OCI-LY3 (cell line): ENCODE results near the gene R3HDM1.
A peak's percentile ranks its signal among the peaks of the same experiment; 100 is the strongest.

Source experiments
- H2AFZ ChIP-seq: fragments of 200-600, 300-600 bp; shearing (Covaris generic); 2 replicates; pipeline ENCODE4 v1.6.0; 2014; ENCODE audit warnings: antibody characterized with exemption, low read depth, low read length
- H3K27ac ChIP-seq: fragments of 200-600, 300-600 bp; sonication (generic); 2 replicates; pipeline ENCODE4 v1.5.1; 2014; ENCODE audit warnings: mild to moderate bottlenecking, low read length, moderate library complexity, mixed read lengths
- H3K27me3 ChIP-seq: fragments of 200-600, 300-600 bp; sonication (generic); 2 replicates; pipeline ENCODE4 v1.6.1; 2014; ENCODE audit warnings: low read depth, low read length, mixed read lengths
- H3K36me3 ChIP-seq: fragments of 200-600, 300-600 bp; sonication (generic); replicated peaks from 2 replicates; pipeline ENCODE3; 2014; ENCODE audit warnings: low read depth, low read length, mixed read lengths
- H3K4me1 ChIP-seq: fragments of 300-600, 200-600 bp; sonication (generic); 2 replicates; pipeline ENCODE4 v1.6.1; 2014; ENCODE audit warnings: low read length, mixed read lengths
- H3K4me2 ChIP-seq: fragments of 200-600, 300-600 bp; sonication (generic); 2 replicates; pipeline ENCODE4 v1.6.1; 2014; ENCODE audit warnings: low read length, mixed read lengths
- H3K4me3 ChIP-seq: fragments of 300-600, 200-600 bp; sonication (generic); 2 replicates; pipeline ENCODE4 v1.5.1; 2014; ENCODE audit warnings: antibody characterized with exemption, mild to moderate bottlenecking, low read length, moderate library complexity
- H3K79me2 ChIP-seq: fragments of 300-600, 200-600 bp; shearing (Covaris generic); 2 replicates; pipeline ENCODE4 v1.6.1; 2014; ENCODE audit warnings: mild to moderate bottlenecking, low read length, mixed read lengths
- H3K9ac ChIP-seq: fragments of 300-600, 200-600 bp; shearing (Covaris generic); 2 replicates; pipeline ENCODE4 v1.6.0; 2014; ENCODE audit warnings: mild to moderate bottlenecking, low read length, moderate library complexity
- H3K9me3 ChIP-seq: fragments of 200-600, 300-600 bp; shearing (Covaris generic); 2 replicates; pipeline ENCODE4 v1.6.1; 2014; ENCODE audit warnings: low read length, mixed read lengths; ENCODE audit not compliant: insufficient read depth
- H4K20me1 ChIP-seq: fragments of 200-600, 300-600 bp; sonication (generic); 2 replicates; pipeline ENCODE4 v1.6.1; 2016; ENCODE audit warnings: low read length, mixed read lengths; ENCODE audit not compliant: insufficient read depth
- CTCF ChIP-seq: fragments of 200-600, 300-600 bp; sonication (generic); IDR thresholded peaks from 2 replicates; pipeline ENCODE4 v1.5.1; 2014; ENCODE audit warnings: antibody characterized with exemption, low read length, low read depth
- EZH2phosphoT487 ChIP-seq: fragments of 200-600 bp; shearing (Covaris generic); IDR thresholded peaks from 2 replicates; pipeline ENCODE4 v1.6.1; 2018; ENCODE audit warnings: antibody characterized with exemption, mixed run types, low read depth

R3HDM1 gene

GRCh38 chr2:135740206-135740605 lies 208.9 kb downstream of the R3HDM1 start:
- Histone ChIP-seq H3K27me3 (no peaks in the 10 kb centered on the region), H3K4me2 (no peak overlapping the region), H3K4me3 (no peak overlapping the region), H4K20me1 (peaks cover 24% of the 10 kb centered on the region), H3K27ac (no peak overlapping the region), H3K9ac (no peak overlapping the region), H3K9me3 (no peaks in the 10 kb centered on the region), H3K79me2 (peaks cover 35% of the 10 kb centered on the region), H3K4me1 (peaks cover 16% of the 10 kb centered on the region), H2AFZ (no peak overlapping the region), H3K36me3 (peaks cover 6% of the 10 kb centered on the region)
- TF ChIP-seq CTCF: no peak
- no peak for TF ChIP-seq EZH2phosphoT487

GRCh38 chr2:135741043-135741394 lies 209.7 kb downstream of the R3HDM1 start:
- Histone ChIP-seq H3K9ac (no peak overlapping the region), H3K27me3 (no peaks in the 10 kb centered on the region), H3K4me1 (peaks cover 16% of the 10 kb centered on the region), H3K79me2 (peaks cover 43% of the 10 kb centered on the region), H3K27ac (no peak overlapping the region), H2AFZ (peak overlapping the region; percentile 99), H3K4me3 (peak overlapping the region; percentile 44), H3K36me3 (peaks cover 11% of the 10 kb centered on the region), H4K20me1 (peaks cover 30% of the 10 kb centered on the region), H3K4me2 (peak overlapping the region; percentile 40), H3K9me3 (no peaks in the 10 kb centered on the region)
- TF ChIP-seq EZH2phosphoT487 (no peak), CTCF (no peak)

GRCh38 chr2:135741395-135742324 lies 210.4 kb downstream of the R3HDM1 start, which contains the start of gene UBXN4:
Gene UBXN4, plus strand, starts transcription at chr2:135741855. Its CDS starts 75 bp downstream, at chr2:135741930.
- H3K4me2 ChIP-seq: peak within 1 kb of the TSS; percentile 96
- H4K20me1 ChIP-seq: peaks cover 36% of the 10 kb centered on the region
- peak within 1 kb of the TSS; percentile 93 for H3K9ac ChIP-seq
- H3K27ac ChIP-seq: peak within 1 kb of the TSS; percentile 83
- peaks cover 17% of the 10 kb centered on the region for H3K36me3 ChIP-seq
- H3K27me3 ChIP-seq: no peaks in the 10 kb centered on the region
- H3K79me2 ChIP-seq: peaks cover 49% of the 10 kb centered on the region
- TF ChIP-seq CTCF (peak; percentile 69), EZH2phosphoT487 (no peak)
- peak within 1 kb of the TSS; percentile 99 for H2AFZ ChIP-seq
- no peaks in the 10 kb centered on the region for H3K9me3 ChIP-seq
- H3K4me3 ChIP-seq: peak within 1 kb of the TSS; percentile 85
- H3K4me1 ChIP-seq: peaks cover 16% of the 10 kb centered on the region

GRCh38 chr2:135742325-135742757 lies 211.1 kb downstream of the R3HDM1 start:
- Histone ChIP-seq H4K20me1 (peaks cover 42% of the 10 kb centered on the region), H3K27ac (peak overlapping the region; percentile 83), H3K4me3 (peak overlapping the region; percentile 85), H3K79me2 (peaks cover 56% of the 10 kb centered on the region), H3K4me2 (peak overlapping the region; percentile 96), H3K4me1 (peaks cover 16% of the 10 kb centered on the region), H3K9me3 (no peaks in the 10 kb centered on the region), H3K27me3 (no peaks in the 10 kb centered on the region), H3K9ac (peak overlapping the region; percentile 93), H2AFZ (peak overlapping the region; percentile 26; the same call in 1 of the 2 replicates), H3K36me3 (peaks cover 18% of the 10 kb centered on the region)
- no peak for TF ChIP-seq CTCF
